ENCODE measurements around the gene SLC22A3. TPM values are rescaled to one million over a fixed set of nuclear protein-coding genes. Genes with fewer than 3 reads are reported as not detected.
A peak's percentile ranks its signal among the peaks of the same experiment; 100 is the strongest.

SLC22A3 gene
- total RNA-seq, 1 donor from 2014 or later: 0.18 TPM

DNA sequence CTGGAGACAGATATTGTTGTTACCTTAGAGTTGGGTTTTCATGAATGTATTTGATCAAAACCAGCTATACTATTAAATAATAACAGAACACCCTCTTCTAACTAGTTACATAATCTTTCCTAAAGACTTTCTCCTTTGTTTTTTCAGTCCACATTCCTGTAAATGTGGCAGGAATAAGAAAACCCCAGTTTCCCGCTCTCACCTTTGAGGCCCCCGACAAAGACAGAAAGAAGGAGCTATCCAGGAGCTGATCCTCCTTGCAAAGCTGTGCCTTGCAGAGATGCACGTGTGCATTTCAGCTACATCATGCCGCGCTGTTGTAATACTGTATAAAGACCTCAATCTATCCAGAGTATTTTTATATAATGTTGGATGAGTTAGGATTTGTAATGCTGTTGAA, 102.7 kb downstream of the SLC22A3 start:
- no peak for DNase-seq (ENCODE audit: low spot score)
- Mint-ChIP-seq H3K4me3 (ENCODE audit: unreplicated experiment) (no peak overlapping the region), H3K4me1 (ENCODE audit: unreplicated experiment) (no peaks in the 10 kb centered on the region), H3K27me3 (ENCODE audit: unreplicated experiment) (no peaks in the 10 kb centered on the region), H3K27ac (ENCODE audit: unreplicated experiment) (no peak overlapping the region), H3K36me3 (ENCODE audit: low read depth, unreplicated experiment) (no peaks in the 10 kb centered on the region), H3K9me3 (ENCODE audit: unreplicated experiment) (no peaks in the 10 kb centered on the region)
- TF ChIP-seq, protein P1, sequence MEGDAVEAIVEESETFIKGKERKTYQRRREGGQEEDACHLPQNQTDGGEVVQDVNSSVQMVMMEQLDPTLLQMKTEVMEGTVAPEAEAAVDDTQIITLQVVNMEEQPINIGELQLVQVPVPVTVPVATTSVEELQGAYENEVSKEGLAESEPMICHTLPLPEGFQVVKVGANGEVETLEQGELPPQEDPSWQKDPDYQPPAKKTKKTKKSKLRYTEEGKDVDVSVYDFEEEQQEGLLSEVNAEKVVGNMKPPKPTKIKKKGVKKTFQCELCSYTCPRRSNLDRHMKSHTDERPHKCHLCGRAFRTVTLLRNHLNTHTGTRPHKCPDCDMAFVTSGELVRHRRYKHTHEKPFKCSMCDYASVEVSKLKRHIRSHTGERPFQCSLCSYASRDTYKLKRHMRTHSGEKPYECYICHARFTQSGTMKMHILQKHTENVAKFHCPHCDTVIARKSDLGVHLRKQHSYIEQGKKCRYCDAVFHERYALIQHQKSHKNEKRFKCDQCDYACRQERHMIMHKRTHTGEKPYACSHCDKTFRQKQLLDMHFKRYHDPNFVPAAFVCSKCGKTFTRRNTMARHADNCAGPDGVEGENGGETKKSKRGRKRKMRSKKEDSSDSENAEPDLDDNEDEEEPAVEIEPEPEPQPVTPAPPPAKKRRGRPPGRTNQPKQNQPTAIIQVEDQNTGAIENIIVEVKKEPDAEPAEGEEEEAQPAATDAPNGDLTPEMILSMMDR (IDR thresholded peaks at IDR 0.05; ENCODE audit: unreplicated experiment): no peak

DNA sequence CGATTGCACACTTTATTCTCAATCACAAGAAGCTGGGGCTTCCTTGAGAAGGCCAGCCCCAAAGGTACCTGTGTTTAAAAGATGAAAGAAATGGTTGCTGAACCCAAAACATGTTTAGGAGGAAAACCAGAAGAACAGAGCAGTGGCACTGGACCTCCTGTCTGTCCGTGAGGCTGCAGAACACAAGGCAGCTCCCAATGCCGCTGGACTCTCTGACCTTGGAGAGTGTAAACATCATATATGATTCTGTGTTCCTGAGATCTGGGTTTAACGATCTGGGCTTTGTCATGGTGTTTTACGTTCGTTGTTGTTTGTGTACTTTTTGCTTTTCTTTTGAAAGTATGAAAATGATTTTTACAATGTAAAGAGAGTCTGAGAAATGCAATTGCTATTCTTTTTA, 106.1 kb downstream of the SLC22A3 start:
- no peak for DNase-seq (ENCODE audit: low spot score)
- no peaks in the 10 kb centered on the region for H3K4me1 Mint-ChIP-seq (ENCODE audit: unreplicated experiment)
- H3K4me3 Mint-ChIP-seq (ENCODE audit: unreplicated experiment): no peak overlapping the region
- no peaks in the 10 kb centered on the region for H3K9me3 Mint-ChIP-seq (ENCODE audit: unreplicated experiment)
- no peaks in the 10 kb centered on the region for H3K27me3 Mint-ChIP-seq (ENCODE audit: unreplicated experiment)
- TF ChIP-seq, protein P1 (IDR thresholded peaks at IDR 0.05; ENCODE audit: unreplicated experiment): no peak
- no peak overlapping the region for H3K27ac Mint-ChIP-seq (ENCODE audit: unreplicated experiment)
- H3K36me3 Mint-ChIP-seq (ENCODE audit: low read depth, unreplicated experiment): no peaks in the 10 kb centered on the region

DNA sequence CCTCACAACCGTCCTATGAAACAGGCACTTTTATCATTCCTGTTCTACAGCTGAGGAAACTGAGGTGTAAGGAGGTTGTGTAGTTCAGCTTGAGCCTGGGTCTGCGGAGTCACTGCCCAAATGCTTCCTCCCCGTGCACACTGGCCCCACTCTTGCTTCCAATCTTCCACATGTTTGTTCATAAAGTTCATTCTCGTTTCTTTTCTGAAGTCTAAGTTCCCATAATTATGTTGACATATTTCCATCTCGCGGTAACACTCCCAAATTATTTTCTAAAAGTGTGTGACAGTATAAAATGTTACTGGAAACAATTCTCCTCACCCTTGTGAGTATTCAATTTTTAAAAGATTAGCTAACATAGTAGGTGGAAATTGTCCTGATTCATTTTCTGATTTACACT, 106.9 kb downstream of the SLC22A3 start:
- Mint-ChIP-seq H3K27me3 (ENCODE audit: unreplicated experiment) (no peaks in the 10 kb centered on the region), H3K27ac (ENCODE audit: unreplicated experiment) (no peak overlapping the region), H3K4me3 (ENCODE audit: unreplicated experiment) (no peak overlapping the region), H3K9me3 (ENCODE audit: unreplicated experiment) (no peaks in the 10 kb centered on the region), H3K36me3 (ENCODE audit: low read depth, unreplicated experiment) (no peaks in the 10 kb centered on the region), H3K4me1 (ENCODE audit: unreplicated experiment) (no peaks in the 10 kb centered on the region)
- TF ChIP-seq, protein P1 (IDR thresholded peaks at IDR 0.05; ENCODE audit: unreplicated experiment): no peak
- DNase-seq (ENCODE audit: low spot score): no peak

DNA sequence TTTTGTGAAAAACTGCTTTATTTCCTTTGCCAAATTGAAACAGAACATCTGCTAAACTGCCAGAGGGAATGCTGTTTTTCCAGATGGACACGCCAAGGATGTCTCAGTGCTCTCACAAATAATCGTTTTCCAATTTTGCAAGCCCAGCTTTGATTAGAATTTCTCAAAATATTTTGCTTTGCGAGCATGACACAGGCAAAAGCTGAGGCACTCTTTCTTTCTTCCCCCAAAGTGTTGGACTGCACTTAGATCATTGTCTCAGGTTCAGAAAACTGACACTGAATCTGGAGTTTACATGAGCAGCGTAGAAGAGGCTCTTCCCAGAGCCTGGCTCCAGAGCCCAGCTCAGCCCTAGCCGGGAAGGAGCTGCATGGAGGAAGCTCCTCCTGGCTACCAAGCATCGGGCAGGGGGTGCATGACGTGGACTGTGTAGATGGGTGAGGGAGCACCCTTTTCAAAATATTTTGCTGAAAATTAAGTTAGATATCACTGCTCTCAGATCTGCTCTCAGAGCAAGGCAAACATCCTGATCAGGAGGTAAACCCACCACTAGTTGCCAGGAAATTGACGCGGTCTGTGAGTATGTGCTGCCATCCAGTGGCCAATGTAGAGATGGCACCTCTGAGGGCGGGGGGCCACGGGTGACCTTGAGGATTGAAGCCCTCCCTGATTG, 107.5 kb downstream of the SLC22A3 start:
- H3K27ac Mint-ChIP-seq (ENCODE audit: unreplicated experiment): no peak overlapping the region
- no peak overlapping the region for H3K4me3 Mint-ChIP-seq (ENCODE audit: unreplicated experiment)
- DNase-seq (ENCODE audit: low spot score): peak; percentile 81
- no peaks in the 10 kb centered on the region for H3K4me1 Mint-ChIP-seq (ENCODE audit: unreplicated experiment)
- no peaks in the 10 kb centered on the region for H3K27me3 Mint-ChIP-seq (ENCODE audit: unreplicated experiment)
- no peaks in the 10 kb centered on the region for H3K36me3 Mint-ChIP-seq (ENCODE audit: low read depth, unreplicated experiment)
- H3K9me3 Mint-ChIP-seq (ENCODE audit: unreplicated experiment): no peaks in the 10 kb centered on the region
- TF ChIP-seq, protein P1 (IDR thresholded peaks at IDR 0.05; ENCODE audit: unreplicated experiment): peak; percentile 95

DNA sequence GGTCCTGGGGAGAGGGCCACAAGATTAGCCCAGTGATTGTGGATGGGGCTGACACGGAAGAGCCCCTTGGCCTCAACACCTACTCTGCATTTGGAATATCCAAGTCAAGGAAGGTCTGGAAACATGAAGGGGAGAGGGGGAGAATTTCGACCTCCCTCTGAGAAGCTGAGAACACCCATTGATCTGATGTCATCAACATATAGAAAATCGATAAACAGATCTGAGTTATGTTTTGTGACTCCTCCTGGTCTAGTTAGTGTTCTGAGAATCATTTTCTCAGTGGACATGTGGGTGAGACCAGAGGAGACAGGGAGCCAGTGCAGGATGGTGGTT, 108.0 kb downstream of the SLC22A3 start:
- Mint-ChIP-seq H3K36me3 (ENCODE audit: low read depth, unreplicated experiment) (no peaks in the 10 kb centered on the region), H3K4me1 (ENCODE audit: unreplicated experiment) (no peaks in the 10 kb centered on the region), H3K9me3 (ENCODE audit: unreplicated experiment) (no peaks in the 10 kb centered on the region), H3K27me3 (ENCODE audit: unreplicated experiment) (no peaks in the 10 kb centered on the region), H3K27ac (ENCODE audit: unreplicated experiment) (no peak overlapping the region), H3K4me3 (ENCODE audit: unreplicated experiment) (no peak overlapping the region)
- DNase-seq (ENCODE audit: low spot score): no peak
- TF ChIP-seq, protein P1 (IDR thresholded peaks at IDR 0.05; ENCODE audit: unreplicated experiment): peak; percentile 46
